HEK293 (cell line): ENCODE measurements around the gene FSHR.

ENCODE experiments used
- HOXA7 ChIP-seq: sonication (generic); formaldehyde crosslinking; IDR thresholded peaks from 2 replicates; pipeline ENCODE4 v1.8.1; 2022; ENCODE audit warnings: missing genetic modification reagents, borderline replicate concordance
- KLF16 ChIP-seq: fragments of 450-650 bp; formaldehyde crosslinking; IDR thresholded peaks from 2 replicates; pipeline ENCODE4 v1.5.1; 2017; ENCODE audit warnings: missing biosample characterization, missing genetic modification characterization
- ZFHX2 ChIP-seq: fragments of 450-650 bp; formaldehyde crosslinking; conservative IDR thresholded peaks from 2 replicates; pipeline ENCODE4 v1.5.1; 2016; ENCODE audit warnings: missing biosample characterization, missing genetic modification characterization
- ZFP37 ChIP-seq: fragments of 450-650 bp; formaldehyde crosslinking; IDR thresholded peaks from 2 replicates; pipeline ENCODE4 v1.5.1; 2016; ENCODE audit warnings: missing biosample characterization, missing genetic modification characterization
- ZNF112 ChIP-seq: fragments of 450-650 bp; formaldehyde crosslinking; IDR thresholded peaks from 2 replicates; pipeline ENCODE4 v1.5.0; 2017; ENCODE audit warnings: missing biosample characterization, missing genetic modification characterization
- ZNF138 ChIP-seq: fragments of 450-650 bp; formaldehyde crosslinking; IDR thresholded peaks from 2 replicates; pipeline ENCODE4 v1.5.1; 2016; ENCODE audit warnings: missing biosample characterization, missing genetic modification characterization, borderline replicate concordance
- ZNF223 ChIP-seq: fragments of 450-650 bp; formaldehyde crosslinking; IDR thresholded peaks from 2 replicates; pipeline ENCODE4 v1.5.1; 2016; ENCODE audit warnings: missing biosample characterization, missing genetic modification characterization
- ZNF274 ChIP-seq, 2 experiments: fragments of 200-500 bp in 1 of 2; fragments of 450-650 bp in 1 of 2; sonication (Bioruptor generic) in 1 of 2; formaldehyde crosslinking in 1 of 2; IDR thresholded peaks; 2 replicates each; pipeline versions ENCODE4 v1.5.1 to v1.6.1; 2014 to 2016; ENCODE audit warnings: borderline replicate concordance in 1 of 2, inconsistent platforms in 1 of 2, low read length in 1 of 2, missing biosample characterization in 1 of 2, missing genetic modification characterization in 1 of 2
- ZNF423 ChIP-seq: fragments of 450-650 bp; formaldehyde crosslinking; IDR thresholded peaks from 2 replicates; pipeline ENCODE4 v1.5.1; 2016; ENCODE audit warnings: missing biosample characterization, missing genetic modification characterization
- ZNF701 ChIP-seq: fragments of 450-650 bp; formaldehyde crosslinking; IDR thresholded peaks from 2 replicates; pipeline ENCODE4 v1.5.1; 2016; ENCODE audit warnings: missing biosample characterization, missing genetic modification characterization
- TF ChIP-seq, protein P1 (sequence below): fragments of 450-650 bp; formaldehyde crosslinking; IDR thresholded peaks from 2 replicates; pipeline ENCODE4 v1.5.1; 2016; ENCODE audit warnings: missing biosample characterization, missing genetic modification characterization
- TF ChIP-seq, protein P2 (sequence below): fragments of 450-650 bp; formaldehyde crosslinking; IDR thresholded peaks from 2 replicates; pipeline ENCODE4 v1.5.1; 2016; ENCODE audit warnings: missing biosample characterization, missing genetic modification characterization
- TF ChIP-seq, protein P3 (sequence below): fragments of 450-650 bp; formaldehyde crosslinking; IDR thresholded peaks from 2 replicates; pipeline ENCODE4 v1.5.1; 2017; ENCODE audit warnings: missing biosample characterization, missing genetic modification characterization
- TF ChIP-seq, protein P4 (sequence below): fragments of 450-650 bp; formaldehyde crosslinking; IDR thresholded peaks from 2 replicates; pipeline ENCODE4 v1.5.0; 2017; ENCODE audit warnings: missing biosample characterization, missing genetic modification characterization, borderline replicate concordance

DNA sequence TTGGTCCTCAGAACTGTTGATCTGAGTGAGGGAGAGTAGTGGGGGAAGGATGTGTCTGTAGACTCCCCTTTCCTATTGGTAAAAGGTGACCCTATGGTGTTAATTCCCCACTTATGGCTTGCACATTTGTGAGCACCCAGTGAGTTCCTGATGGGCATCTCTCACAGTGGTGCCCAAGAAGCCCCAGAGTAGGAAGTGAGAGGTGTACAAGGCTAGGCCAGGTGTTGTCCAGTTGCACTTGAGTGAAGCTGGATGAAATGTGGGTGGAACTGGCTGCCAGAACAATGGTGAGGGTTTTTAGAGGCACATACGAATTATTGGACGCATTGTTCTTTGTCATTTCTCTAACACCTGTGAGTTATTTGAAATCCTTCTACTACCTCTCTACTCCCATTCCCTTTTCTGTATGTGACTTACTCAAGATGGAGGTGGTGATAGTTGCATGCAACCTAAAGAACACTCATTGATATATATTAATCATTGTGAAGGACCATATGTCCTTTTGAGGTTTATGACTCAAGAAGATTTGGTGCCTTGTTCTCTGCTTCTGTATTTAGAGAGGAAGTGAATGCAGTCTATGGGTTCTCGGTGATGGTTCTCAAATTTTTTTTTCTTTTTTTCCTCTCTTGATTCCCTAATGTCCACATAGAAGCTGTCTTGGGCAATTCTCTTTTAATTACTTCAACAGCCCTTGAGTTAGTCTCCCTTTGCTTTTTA is 162.7 kb downstream of the FSHR start:
- TF ChIP-seq ZFHX2, result no peak
- TF ChIP-seq ZNF223, result no peak
- TF ChIP-seq, protein P1, sequence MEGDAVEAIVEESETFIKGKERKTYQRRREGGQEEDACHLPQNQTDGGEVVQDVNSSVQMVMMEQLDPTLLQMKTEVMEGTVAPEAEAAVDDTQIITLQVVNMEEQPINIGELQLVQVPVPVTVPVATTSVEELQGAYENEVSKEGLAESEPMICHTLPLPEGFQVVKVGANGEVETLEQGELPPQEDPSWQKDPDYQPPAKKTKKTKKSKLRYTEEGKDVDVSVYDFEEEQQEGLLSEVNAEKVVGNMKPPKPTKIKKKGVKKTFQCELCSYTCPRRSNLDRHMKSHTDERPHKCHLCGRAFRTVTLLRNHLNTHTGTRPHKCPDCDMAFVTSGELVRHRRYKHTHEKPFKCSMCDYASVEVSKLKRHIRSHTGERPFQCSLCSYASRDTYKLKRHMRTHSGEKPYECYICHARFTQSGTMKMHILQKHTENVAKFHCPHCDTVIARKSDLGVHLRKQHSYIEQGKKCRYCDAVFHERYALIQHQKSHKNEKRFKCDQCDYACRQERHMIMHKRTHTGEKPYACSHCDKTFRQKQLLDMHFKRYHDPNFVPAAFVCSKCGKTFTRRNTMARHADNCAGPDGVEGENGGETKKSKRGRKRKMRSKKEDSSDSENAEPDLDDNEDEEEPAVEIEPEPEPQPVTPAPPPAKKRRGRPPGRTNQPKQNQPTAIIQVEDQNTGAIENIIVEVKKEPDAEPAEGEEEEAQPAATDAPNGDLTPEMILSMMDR (tag by site-specific recombination), result no peak
- no peak for TF ChIP-seq KLF16 (tag by site-specific recombination)
- TF ChIP-seq ZNF274 (IDR thresholded peaks at IDR 0.05; ENCODE audit: low read length), result no peak
- no peak for TF ChIP-seq ZNF274 (tag by site-specific recombination; IDR thresholded peaks at IDR 0.05; ENCODE audit: borderline replicate concordance)
- no peak for TF ChIP-seq ZNF138 (tag by site-specific recombination)
- no peak for TF ChIP-seq ZNF423 (tag by site-specific recombination)
- TF ChIP-seq, protein P2, sequence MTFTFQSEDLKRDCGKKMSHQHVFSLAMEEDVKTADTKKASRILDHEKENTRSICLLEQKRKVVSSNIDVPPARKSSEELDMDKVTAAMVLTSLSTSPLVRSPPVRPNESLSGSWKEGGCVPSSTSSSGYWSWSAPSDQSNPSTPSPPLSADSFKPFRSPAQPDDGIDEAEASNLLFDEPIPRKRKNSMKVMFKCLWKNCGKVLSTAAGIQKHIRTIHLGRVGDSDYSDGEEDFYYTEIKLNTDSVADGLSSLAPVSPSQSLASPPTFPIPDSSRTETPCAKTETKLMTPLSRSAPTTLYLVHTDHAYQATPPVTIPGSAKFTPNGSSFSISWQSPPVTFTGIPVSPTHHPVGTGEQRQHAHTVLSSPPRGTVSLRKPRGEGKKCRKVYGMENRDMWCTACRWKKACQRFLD, result no peak
- no peak for TF ChIP-seq ZNF701 (tag by site-specific recombination)
- TF ChIP-seq, protein P3, sequence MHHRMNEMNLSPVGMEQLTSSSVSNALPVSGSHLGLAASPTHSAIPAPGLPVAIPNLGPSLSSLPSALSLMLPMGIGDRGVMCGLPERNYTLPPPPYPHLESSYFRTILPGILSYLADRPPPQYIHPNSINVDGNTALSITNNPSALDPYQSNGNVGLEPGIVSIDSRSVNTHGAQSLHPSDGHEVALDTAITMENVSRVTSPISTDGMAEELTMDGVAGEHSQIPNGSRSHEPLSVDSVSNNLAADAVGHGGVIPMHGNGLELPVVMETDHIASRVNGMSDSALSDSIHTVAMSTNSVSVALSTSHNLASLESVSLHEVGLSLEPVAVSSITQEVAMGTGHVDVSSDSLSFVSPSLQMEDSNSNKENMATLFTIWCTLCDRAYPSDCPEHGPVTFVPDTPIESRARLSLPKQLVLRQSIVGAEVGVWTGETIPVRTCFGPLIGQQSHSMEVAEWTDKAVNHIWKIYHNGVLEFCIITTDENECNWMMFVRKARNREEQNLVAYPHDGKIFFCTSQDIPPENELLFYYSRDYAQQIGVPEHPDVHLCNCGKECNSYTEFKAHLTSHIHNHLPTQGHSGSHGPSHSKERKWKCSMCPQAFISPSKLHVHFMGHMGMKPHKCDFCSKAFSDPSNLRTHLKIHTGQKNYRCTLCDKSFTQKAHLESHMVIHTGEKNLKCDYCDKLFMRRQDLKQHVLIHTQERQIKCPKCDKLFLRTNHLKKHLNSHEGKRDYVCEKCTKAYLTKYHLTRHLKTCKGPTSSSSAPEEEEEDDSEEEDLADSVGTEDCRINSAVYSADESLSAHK (tag by site-specific recombination), result no peak
- TF ChIP-seq HOXA7 (CRISPR knock-in tag), result no peak
- TF ChIP-seq, protein P4, sequence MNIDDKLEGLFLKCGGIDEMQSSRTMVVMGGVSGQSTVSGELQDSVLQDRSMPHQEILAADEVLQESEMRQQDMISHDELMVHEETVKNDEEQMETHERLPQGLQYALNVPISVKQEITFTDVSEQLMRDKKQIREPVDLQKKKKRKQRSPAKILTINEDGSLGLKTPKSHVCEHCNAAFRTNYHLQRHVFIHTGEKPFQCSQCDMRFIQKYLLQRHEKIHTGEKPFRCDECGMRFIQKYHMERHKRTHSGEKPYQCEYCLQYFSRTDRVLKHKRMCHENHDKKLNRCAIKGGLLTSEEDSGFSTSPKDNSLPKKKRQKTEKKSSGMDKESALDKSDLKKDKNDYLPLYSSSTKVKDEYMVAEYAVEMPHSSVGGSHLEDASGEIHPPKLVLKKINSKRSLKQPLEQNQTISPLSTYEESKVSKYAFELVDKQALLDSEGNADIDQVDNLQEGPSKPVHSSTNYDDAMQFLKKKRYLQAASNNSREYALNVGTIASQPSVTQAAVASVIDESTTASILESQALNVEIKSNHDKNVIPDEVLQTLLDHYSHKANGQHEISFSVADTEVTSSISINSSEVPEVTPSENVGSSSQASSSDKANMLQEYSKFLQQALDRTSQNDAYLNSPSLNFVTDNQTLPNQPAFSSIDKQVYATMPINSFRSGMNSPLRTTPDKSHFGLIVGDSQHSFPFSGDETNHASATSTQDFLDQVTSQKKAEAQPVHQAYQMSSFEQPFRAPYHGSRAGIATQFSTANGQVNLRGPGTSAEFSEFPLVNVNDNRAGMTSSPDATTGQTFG, result no peak
- no peak for TF ChIP-seq ZFP37
- TF ChIP-seq ZNF112 (tag by site-specific recombination), result no peak
